Measurements from ENCODE around the gene POLRMT.

The POLRMT gene

DNA sequence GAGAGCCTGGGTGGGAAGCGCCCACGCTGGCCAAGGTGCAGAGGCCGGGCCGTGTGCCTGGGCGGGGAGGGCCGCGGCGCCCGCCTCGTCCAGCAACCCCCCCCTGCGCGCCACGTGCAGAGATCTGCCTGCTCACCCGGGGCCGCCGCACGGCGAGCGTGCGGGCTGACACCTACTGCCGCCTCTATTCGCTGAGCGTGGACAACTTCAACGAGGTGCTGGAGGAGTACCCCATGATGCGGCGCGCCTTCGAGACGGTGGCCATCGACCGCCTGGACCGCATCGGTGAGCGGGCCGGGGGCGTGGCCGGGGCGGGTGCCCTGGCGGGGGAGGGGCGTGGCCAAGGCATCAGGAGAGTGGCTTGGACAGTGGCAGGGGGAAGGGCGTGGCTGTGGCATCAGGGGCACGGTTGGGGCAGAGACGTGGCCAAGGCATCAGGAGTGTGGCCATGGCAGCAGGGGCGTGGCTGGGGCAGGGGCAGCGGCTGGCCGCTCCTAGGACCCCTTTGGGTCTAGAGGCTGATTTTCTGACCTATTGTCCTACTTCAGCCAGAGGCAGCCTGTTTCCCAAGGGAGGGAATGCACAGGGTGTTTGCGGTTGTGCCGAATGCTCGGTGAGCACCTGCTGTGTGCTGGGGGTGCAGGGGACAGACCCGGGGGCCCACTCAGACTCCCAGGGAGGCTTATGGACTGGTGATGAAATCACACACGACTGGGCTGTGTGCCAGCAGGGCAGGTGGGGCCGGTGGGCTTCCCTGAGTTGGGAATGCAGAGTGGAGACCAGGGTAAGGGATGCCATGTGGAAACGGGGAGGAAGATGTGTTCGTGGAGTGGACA lies 19.4 kb downstream of the POLRMT start:
- Histone ChIP-seq H3K27me3 (ENCODE audit: insufficient read depth, poor library complexity, severe bottlenecking) (no peaks in the 10 kb centered on the region), H3K9me3 (ENCODE audit: severe bottlenecking) (no peaks in the 10 kb centered on the region), H3K27ac (ENCODE audit: poor library complexity, severe bottlenecking) (no peak overlapping the region), H3K4me1 (ENCODE audit: insufficient read depth, poor library complexity, severe bottlenecking) (no peaks in the 10 kb centered on the region), H3K4me3 (ENCODE audit: severe bottlenecking) (no peak overlapping the region), H3K36me3 (ENCODE audit: low read depth) (no peaks in the 10 kb centered on the region; the same call in 1 of the 2 replicates)
- no peak for ATAC-seq (ENCODE audit: low read depth)
- TF ChIP-seq CTCF (IDR thresholded peaks at IDR 0.05; ENCODE audit: poor library complexity, severe bottlenecking), result no peak
- DNase-seq (ENCODE audit: low spot score), result no peak

DNA sequence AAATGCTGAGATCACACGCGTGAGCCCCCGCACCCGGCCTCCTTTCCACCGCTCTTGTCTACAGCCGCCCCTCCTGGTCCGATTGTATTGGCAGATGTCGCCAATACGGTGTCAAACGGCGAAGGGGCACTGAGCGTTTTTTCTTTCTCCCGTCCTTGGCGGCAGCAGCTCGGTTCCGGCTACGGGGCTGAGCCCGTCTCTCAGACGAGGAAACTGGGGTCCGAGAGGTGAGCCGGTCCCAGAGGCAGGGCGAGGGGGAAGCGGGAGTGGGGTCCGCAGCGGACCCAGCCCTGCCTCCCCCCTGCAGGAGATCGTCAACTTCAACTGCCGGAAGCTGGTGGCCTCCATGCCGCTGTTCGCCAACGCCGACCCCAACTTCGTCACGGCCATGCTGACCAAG lies 20.4 kb downstream of the POLRMT start:
- no peak overlapping the region for H3K27ac ChIP-seq (ENCODE audit: poor library complexity, severe bottlenecking)
- ATAC-seq (ENCODE audit: low read depth) (no peak), DNase-seq (ENCODE audit: low spot score) (no peak)
- no peaks in the 10 kb centered on the region for H3K9me3 ChIP-seq (ENCODE audit: severe bottlenecking)
- no peak overlapping the region for H3K4me3 ChIP-seq (ENCODE audit: severe bottlenecking)
- no peaks in the 10 kb centered on the region for H3K27me3 ChIP-seq (ENCODE audit: insufficient read depth, poor library complexity, severe bottlenecking)
- H3K4me1 ChIP-seq (ENCODE audit: insufficient read depth, poor library complexity, severe bottlenecking), result no peaks in the 10 kb centered on the region
- TF ChIP-seq CTCF (IDR thresholded peaks at IDR 0.05; ENCODE audit: poor library complexity, severe bottlenecking), result no peak
- no peaks in the 10 kb centered on the region for H3K36me3 ChIP-seq (ENCODE audit: low read depth)

DNA sequence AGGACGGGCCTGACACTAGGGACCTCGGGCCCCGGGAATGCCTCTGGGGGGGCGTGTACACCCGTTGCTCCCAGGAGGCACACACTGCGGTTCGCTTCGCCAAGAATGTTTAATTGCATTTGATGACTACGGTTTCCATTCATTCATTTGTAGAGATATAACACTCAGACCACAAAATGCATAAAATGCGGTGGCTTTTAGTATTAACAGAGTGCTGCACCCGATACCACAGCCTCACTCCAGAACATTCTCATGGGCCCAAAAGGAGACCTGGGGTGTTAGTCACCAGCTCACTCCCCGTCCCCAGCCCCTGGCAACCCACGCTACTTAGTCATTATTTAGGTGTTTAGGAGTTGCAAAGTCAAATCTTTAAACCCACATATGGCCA lies 21.9 kb downstream of the POLRMT start:
- TF ChIP-seq CTCF (IDR thresholded peaks at IDR 0.05; ENCODE audit: poor library complexity, severe bottlenecking), result no peak
- H3K27ac ChIP-seq (ENCODE audit: poor library complexity, severe bottlenecking), result no peak overlapping the region
- peak; percentile 75 for ATAC-seq (ENCODE audit: low read depth)
- H3K27me3 ChIP-seq (ENCODE audit: insufficient read depth, poor library complexity, severe bottlenecking), result no peaks in the 10 kb centered on the region
- no peaks in the 10 kb centered on the region for H3K9me3 ChIP-seq (ENCODE audit: severe bottlenecking)
- no peaks in the 10 kb centered on the region for H3K36me3 ChIP-seq (ENCODE audit: low read depth)
- no peak overlapping the region for H3K4me3 ChIP-seq (ENCODE audit: severe bottlenecking)
- no peak for DNase-seq (ENCODE audit: low spot score)
- H3K4me1 ChIP-seq (ENCODE audit: insufficient read depth, poor library complexity, severe bottlenecking), result no peaks in the 10 kb centered on the region

- Histone ChIP-seq H3K4me3 (ENCODE audit: severe bottlenecking) (no peak overlapping the region), H3K4me1 (ENCODE audit: insufficient read depth, poor library complexity, severe bottlenecking) (no peaks in the 10 kb centered on the region), H3K27me3 (ENCODE audit: insufficient read depth, poor library complexity, severe bottlenecking) (no peaks in the 10 kb centered on the region), H3K36me3 (ENCODE audit: low read depth) (no peaks in the 10 kb centered on the region), H3K27ac (ENCODE audit: poor library complexity, severe bottlenecking) (no peak overlapping the region), H3K9me3 (ENCODE audit: severe bottlenecking) (no peaks in the 10 kb centered on the region)
- ATAC-seq (ENCODE audit: low read depth) (no peak), DNase-seq (ENCODE audit: low spot score) (no peak)
- no peak for TF ChIP-seq CTCF (IDR thresholded peaks at IDR 0.05; ENCODE audit: poor library complexity, severe bottlenecking)
Measured at GRCh38 chr19:610801-611480, 22.4 kb downstream of the POLRMT start.
